Stimulated activated naive CD4-positive, alpha-beta T cell (primary cell): ENCODE results near the gene TMED4.
"Not testable (repeated sequence)": the region's sequence is repeated elsewhere in the genome, so short reads cannot be mapped to it uniquely, and the experiment has no call there.

ENCODE experiments used
- DNase-seq, 6 experiments: peaks; one replicate each; lab custom pipeline; 2025; lab: John Stamatoyannopoulos, UW

TMED4 gene

GRCh38 chr7:44568771-44569560 lies 13.1 kb downstream of the TMED4 start:
- no peak for DNase-seq

- no peak for DNase-seq
These were observed 14.1 kb downstream of the TMED4 start for GRCh38 chr7:44567884-44568283.

GRCh38 chr7:44566680-44567079 lies 15.4 kb downstream of the TMED4 start:
- DNase-seq = no peak

- DNase-seq = no peak
These were observed 16.1 kb downstream of the TMED4 start for GRCh38 chr7:44565795-44566559.

- peak; percentile 26 to 60 (median 48) for DNase-seq
These were observed 16.8 kb downstream of the TMED4 start for GRCh38 chr7:44565097-44565794.

GRCh38 chr7:44564606-44565005 lies 17.4 kb downstream of the TMED4 start:
- DNase-seq = no peak

- no peak for DNase-seq
These were observed 18.8 kb downstream of the TMED4 start for GRCh38 chr7:44563171-44563679.

GRCh38 chr7:44562622-44562962 lies 19.4 kb downstream of the TMED4 start:
- DNase-seq = not testable (repeated sequence)

- no peak for DNase-seq
These were observed 19.9 kb downstream of the TMED4 start for GRCh38 chr7:44561962-44562621.

- no peak for DNase-seq
These were observed 20.6 kb downstream of the TMED4 start for GRCh38 chr7:44561481-44561880.

- no peak for DNase-seq
These were observed 22.5 kb downstream of the TMED4 start for GRCh38 chr7:44559485-44559884.

- DNase-seq = no peak
These were observed 24.5 kb downstream of the TMED4 start for GRCh38 chr7:44557485-44557884.

GRCh38 chr7:44555350-44555749 lies 26.7 kb downstream of the TMED4 start:
- DNase-seq = no peak

- DNase-seq = not testable (repeated sequence)
These were observed 29.5 kb downstream of the TMED4 start for GRCh38 chr7:44552473-44553005.

- DNase-seq = no peak
These were observed 32.6 kb downstream of the TMED4 start for GRCh38 chr7:44549457-44549856.

GRCh38 chr7:44548893-44549292 lies 33.1 kb downstream of the TMED4 start:
- DNase-seq = no peak

- no peak for DNase-seq
These were observed 34.3 kb downstream of the TMED4 start for GRCh38 chr7:44547536-44548231.

- no peak for DNase-seq
These were observed 40.0 kb downstream of the TMED4 start for GRCh38 chr7:44541876-44542610.

GRCh38 chr7:44541028-44541869 lies 40.8 kb downstream of the TMED4 start, which contains the start of gene NPC1L1:
NPC1L1 (minus strand) TSS chr7:44541330; CDS start chr7:44541259, 71 bp downstream.
- no peak for DNase-seq
